Measurements from ENCODE around the gene ST6GALNAC6.
"Not testable (repeated sequence)": the region's sequence is repeated elsewhere in the genome, so short reads cannot be mapped to it uniquely, and the experiment has no call there.

Gene ST6GALNAC6

GRCh38 chr9:127852829-127853228 lies 46.6 kb downstream of the ST6GALNAC6 start:
- DNase-seq = no peak

GRCh38 chr9:127850286-127850830 lies 49.0 kb downstream of the ST6GALNAC6 start:
- DNase-seq = no peak

GRCh38 chr9:127848756-127849504 lies 50.5 kb downstream of the ST6GALNAC6 start:
- DNase-seq = no peak

DNA sequence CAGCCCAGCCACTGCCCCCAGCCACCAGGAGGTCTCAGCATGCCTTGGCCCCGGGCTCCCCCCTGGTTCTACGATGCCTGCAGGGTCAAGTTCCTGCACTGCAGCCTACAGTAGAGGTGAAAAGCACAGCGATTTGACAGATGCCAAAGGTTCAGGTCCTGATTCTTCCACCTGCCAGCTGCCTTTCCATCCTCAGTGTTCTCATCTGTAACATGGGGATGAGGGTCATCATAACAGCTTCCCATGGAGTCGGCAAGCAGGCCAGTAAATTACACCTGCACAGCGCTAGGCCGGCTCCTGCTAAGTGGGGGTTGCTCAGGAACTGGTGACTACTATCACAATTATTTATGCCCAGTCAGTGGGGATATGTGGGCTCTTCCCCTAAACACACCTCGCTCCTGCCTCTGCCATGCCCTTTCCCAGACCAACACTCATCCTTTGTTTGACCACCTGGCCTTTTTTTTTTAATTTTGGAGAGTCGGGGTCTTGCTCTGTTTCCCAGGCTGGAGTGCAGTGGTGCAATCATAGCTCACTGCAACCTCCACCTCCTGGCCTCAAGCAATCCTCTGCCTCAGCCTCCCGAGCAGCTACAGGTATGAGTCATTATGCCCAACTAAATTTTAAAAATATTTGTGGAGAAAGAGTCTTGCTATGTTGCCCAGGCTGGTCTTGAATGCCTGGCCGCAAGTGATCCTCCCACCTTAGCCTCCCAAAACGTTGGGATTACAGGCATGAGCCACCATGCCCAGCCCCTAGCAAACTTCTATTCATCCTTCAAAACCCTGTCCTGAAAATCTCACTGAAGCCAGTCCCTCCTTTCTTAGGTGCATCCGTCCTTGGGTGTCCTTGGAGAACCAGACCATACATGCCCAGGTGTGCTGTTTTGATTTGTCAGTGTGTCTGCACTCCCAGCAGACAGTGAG lies 51.3 kb downstream of the ST6GALNAC6 start:
- DNase-seq = no peak

GRCh38 chr9:127847178-127847510 lies 52.3 kb downstream of the ST6GALNAC6 start:
- DNase-seq = no peak

GRCh38 chr9:127846443-127847177 lies 52.8 kb downstream of the ST6GALNAC6 start:
- DNase-seq = no peak

- DNase-seq = not testable (repeated sequence)
Observed at GRCh38 chr9:127845619-127846018, 53.8 kb downstream of the ST6GALNAC6 start.

DNA sequence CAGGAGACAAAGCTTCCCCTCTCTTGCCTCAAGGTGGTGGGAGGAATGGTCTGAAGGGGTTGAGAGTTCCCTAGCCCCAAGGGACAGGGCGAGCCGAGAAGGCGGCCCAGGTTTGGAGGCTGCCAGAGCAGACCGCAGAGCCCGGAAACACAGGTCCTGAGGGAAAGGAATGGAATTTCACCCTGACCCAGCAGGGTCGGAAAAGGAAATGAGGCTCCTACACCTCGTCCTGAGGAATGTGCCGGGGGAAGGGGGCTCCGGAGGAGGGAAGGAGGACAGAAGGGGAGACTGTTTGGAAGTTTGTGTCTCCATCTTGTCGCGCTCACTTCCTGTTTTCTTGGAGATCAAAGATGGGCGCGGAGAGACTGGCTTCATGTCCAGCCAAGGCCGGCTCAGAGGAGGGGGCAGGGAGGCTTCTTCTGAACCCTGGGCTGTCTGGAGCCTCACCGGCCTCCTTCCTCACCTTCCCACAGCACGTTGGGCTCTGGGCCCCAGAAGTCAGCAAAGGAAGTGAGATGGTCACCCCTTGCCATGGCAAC lies 54.5 kb downstream of the ST6GALNAC6 start:
- DNase-seq = no peak

GRCh38 chr9:127841087-127841835 lies 58.1 kb downstream of the ST6GALNAC6 start:
- no peak for DNase-seq

GRCh38 chr9:127838375-127839078 lies 60.9 kb downstream of the ST6GALNAC6 start:
- no peak for DNase-seq

- DNase-seq = no peak
Observed at GRCh38 chr9:127837346-127837745, 62.1 kb downstream of the ST6GALNAC6 start.

DNA sequence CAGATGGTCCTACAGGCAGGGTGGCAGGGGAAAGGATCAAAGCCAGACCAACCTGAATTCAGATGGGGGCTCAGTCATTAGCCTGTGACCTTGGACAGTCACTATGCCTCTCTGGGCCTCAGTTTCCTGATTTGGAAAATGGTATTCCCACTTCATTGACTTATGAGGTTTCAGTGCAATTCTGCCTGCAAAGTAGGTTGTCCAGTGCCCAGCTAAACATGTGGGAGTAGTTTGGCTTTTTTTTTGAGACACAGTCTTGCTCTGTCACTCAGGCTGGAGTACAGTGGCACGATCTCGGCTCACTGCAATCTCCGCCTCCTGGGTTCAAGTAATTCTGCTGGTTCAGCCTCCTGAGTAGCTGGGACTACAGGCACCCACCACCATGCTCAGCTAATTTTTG lies 62.8 kb downstream of the ST6GALNAC6 start:
- DNase-seq = not testable (repeated sequence)

DNA sequence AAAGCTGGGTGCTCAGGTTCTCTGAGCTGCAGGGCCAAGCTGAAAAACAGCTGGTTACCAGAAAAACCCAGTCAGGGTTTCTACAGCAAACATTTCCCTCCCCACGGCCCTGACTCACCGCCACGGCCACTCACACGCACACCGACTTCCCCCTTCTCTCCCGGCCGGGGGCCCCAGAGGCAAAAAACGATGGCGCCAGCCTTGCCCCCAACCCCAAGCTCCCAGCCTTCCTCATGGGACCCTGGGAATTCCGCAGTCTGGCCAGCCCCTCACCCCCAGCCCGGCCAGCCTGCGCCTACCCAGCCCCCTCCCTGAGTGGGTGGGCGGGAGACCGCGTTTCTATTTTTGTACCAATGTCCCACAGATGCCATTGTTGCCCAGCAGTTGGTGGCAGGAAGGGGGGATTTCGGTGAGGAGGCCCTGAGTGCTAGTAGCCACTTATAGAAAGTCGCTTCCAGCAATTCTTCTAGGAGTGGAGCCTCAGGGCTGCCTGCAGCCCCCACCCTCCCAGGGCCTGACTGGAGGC lies 63.3 kb downstream of the ST6GALNAC6 start:
- no peak for DNase-seq

Data from activated CD4-positive, alpha-beta T cell treated with anti-CD3 and anti-CD28 coated beads for 4 hours (primary cell).